VCaP (cell line): ENCODE data around the gene DHX34.

Experiments
- H3K27ac ChIP-seq: fragments of 450-650 bp; 2 replicates; pipeline ENCODE4 v1.5.1; 2017
- TF ChIP-seq, protein P1 (sequence below): fragments of 450-650 bp; conservative IDR thresholded peaks from 2 replicates; pipeline ENCODE4 v1.5.1; 2017; ENCODE audit warnings: mild to moderate bottlenecking, moderate library complexity

The DHX34 gene

DNA sequence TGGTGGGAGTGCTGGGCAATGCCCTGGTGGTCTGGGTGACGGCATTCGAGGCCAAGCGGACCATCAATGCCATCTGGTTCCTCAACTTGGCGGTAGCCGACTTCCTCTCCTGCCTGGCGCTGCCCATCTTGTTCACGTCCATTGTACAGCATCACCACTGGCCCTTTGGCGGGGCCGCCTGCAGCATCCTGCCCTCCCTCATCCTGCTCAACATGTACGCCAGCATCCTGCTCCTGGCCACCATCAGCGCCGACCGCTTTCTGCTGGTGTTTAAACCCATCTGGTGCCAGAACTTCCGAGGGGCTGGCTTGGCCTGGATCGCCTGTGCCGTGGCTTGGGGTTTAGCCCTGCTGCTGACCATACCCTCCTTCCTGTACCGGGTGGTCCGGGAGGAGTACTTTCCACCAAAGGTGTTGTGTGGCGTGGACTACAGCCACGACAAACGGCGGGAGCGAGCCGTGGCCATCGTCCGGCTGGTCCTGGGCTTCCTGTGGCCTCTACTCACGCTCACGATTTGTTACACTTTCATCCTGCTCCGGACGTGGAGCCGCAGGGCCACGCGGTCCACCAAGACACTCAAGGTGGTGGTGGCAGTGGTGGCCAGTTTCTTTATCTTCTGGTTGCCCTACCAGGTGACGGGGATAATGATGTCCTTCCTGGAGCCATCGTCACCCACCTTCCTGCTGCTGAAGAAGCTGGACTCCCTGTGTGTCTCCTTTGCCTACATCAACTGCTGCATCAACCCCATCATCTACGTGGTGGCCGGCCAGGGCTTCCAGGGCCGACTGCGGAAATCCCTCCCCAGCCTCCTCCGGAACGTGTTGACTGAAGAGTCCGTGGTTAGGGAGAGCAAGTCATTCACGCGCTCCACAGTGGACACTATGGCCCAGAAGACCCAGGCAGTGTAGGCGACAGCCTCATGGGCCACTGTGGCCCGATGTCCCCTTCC lies 28.9 kb upstream of the DHX34 start:
- TF ChIP-seq, protein P1, sequence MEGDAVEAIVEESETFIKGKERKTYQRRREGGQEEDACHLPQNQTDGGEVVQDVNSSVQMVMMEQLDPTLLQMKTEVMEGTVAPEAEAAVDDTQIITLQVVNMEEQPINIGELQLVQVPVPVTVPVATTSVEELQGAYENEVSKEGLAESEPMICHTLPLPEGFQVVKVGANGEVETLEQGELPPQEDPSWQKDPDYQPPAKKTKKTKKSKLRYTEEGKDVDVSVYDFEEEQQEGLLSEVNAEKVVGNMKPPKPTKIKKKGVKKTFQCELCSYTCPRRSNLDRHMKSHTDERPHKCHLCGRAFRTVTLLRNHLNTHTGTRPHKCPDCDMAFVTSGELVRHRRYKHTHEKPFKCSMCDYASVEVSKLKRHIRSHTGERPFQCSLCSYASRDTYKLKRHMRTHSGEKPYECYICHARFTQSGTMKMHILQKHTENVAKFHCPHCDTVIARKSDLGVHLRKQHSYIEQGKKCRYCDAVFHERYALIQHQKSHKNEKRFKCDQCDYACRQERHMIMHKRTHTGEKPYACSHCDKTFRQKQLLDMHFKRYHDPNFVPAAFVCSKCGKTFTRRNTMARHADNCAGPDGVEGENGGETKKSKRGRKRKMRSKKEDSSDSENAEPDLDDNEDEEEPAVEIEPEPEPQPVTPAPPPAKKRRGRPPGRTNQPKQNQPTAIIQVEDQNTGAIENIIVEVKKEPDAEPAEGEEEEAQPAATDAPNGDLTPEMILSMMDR: no peak
- H3K27ac ChIP-seq: no peak overlapping the region

DNA sequence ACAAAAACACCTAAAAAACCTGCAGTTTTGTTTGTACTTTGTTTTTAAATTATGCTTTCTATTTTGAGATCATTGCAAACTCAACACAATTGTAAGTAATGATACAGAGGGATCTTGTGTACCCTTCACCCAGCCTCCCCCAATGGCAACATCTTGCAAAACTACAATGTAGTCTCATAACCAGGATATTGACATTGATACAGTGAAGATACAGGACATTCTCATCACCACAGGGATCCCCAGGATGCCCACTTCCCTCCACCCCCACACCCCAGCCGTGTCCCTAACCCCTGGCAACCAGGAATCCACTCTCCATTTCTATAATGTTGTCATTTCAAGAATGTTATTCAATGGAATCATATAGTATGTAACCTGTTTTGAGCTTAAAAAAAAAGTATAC lies 27.5 kb upstream of the DHX34 start:
- TF ChIP-seq, protein P1: no peak
- no peak overlapping the region for H3K27ac ChIP-seq

- no peak overlapping the region for H3K27ac ChIP-seq
Measured at GRCh38 chr19:47322058-47322457, 27.1 kb upstream of the DHX34 start.

DNA sequence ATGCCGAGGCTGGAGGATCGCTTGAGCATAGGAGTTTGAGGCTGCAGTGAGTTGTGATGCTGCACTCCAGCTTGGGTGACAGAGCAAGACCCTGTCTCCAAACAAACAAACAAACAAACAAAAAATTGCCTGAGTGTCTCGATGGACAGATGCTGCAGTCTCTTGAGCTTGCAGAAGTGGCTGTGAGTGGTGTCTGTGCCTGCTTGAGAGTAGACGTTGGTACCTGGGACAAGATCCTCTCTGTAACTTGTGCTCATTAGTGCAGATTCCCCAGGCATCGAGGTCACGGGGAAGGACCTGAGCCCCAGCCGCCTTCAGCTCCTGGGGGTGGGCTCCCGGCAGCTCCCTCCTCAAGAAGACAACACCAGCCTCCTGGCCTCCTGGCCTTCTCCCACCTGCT lies 25.7 kb upstream of the DHX34 start:
- H3K27ac ChIP-seq: no peak overlapping the region
- TF ChIP-seq, protein P1: no peak

More at GRCh38 chr19:47322058-47322457, 27.1 kb upstream of the DHX34 start:
- TF ChIP-seq, protein P1: no peak

- TF ChIP-seq, protein P1: no peak
- no peak overlapping the region for H3K27ac ChIP-seq
Measured at GRCh38 chr19:47323872-47324271, 25.2 kb upstream of the DHX34 start.

GRCh38 chr19:47324502-47324901 lies 24.6 kb upstream of the DHX34 start:
- no peak overlapping the region for H3K27ac ChIP-seq
- TF ChIP-seq, protein P1: no peak

DNA sequence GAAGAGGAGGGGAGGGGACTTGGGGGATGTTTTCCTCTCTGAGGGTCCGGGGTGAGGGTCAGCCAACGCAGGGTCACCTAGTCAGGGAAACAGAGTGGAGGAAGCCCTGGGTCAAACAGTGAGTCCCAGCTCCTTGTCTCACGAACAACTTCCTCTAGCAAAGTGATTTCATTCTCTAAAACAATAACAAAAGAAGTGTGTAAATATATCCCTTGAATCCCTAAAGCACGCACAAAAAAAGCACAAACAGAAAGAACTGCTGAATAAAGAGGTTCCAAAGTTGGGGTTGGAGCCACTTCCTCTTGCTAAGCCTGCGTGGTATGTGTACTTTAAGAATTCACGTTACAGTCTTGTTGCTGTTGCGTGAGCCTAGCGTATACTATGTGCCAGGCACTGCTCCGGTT lies 18.6 kb upstream of the DHX34 start:
- TF ChIP-seq, protein P1: no peak
- H3K27ac ChIP-seq: no peak overlapping the region
